Liver (tissue), 9 donors: ENCODE results near the gene SEMA4B. TPM values are rescaled to one million over a fixed set of nuclear protein-coding genes. Genes with fewer than 3 reads are reported as not detected.
A peak's percentile ranks its signal among the peaks of the same experiment; 100 is the strongest.

Experiments used
- DNase-seq: peaks from one replicate; pipeline ENCODE4 v3.0.0-alpha.2; 2017; ENCODE audit warnings: low spot score
- H3K27ac ChIP-seq, 2 donors: one replicate each; pipeline ENCODE4 v1.7.0; 2013; ENCODE audit warnings: inconsistent platforms in 2 of 2, low read length in 2 of 2, control low read depth in 1 of 2, low read depth in 1 of 2, mild to moderate bottlenecking in 1 of 2
- H3K27me3 ChIP-seq, 4 donors: one replicate each; pipeline versions ENCODE4 v1.6.1 to v1.7.0; 2013; ENCODE audit warnings: low read length in 3 of 4, inconsistent platforms in 1 of 4, mild to moderate bottlenecking in 1 of 4, moderate library complexity in 1 of 4; ENCODE audit not compliant: control insufficient read depth in 4 of 4, insufficient read depth in 4 of 4
- H3K36me3 ChIP-seq, 4 donors: one replicate each; pipeline versions ENCODE4 v1.6.1 to v1.7.0; 2013; ENCODE audit warnings: low read length in 3 of 4, mild to moderate bottlenecking in 3 of 4, low read depth in 1 of 4, moderate library complexity in 1 of 4; ENCODE audit not compliant: control insufficient read depth in 4 of 4, insufficient read depth in 3 of 4
- H3K4me1 ChIP-seq, 4 donors: one replicate each; pipeline versions ENCODE4 v1.6.1 to v1.7.0; 2013; ENCODE audit warnings: low read length in 3 of 4, mild to moderate bottlenecking in 3 of 4, moderate library complexity in 1 of 4; ENCODE audit not compliant: control insufficient read depth in 4 of 4, insufficient read depth in 4 of 4
- H3K4me3 ChIP-seq, 3 donors: one replicate each; pipeline versions ENCODE4 v1.6.1 to v1.7.0; 2013; ENCODE audit warnings: low read length in 3 of 3, control low read depth in 1 of 3, low read depth in 1 of 3, mild to moderate bottlenecking in 1 of 3
- H3K9ac ChIP-seq, 2 donors: one replicate each; pipeline ENCODE4 v1.7.0; 2013; ENCODE audit warnings: low read length in 2 of 2, mild to moderate bottlenecking in 2 of 2, moderate library complexity in 2 of 2, control low read depth in 1 of 2, low read depth in 1 of 2
- H3K9me3 ChIP-seq, 4 donors: one replicate each; pipeline versions ENCODE4 v1.6.1 to v1.7.0; 2013; ENCODE audit warnings: low read length in 3 of 4; ENCODE audit not compliant: control insufficient read depth in 4 of 4
- CTCF ChIP-seq: fragments of 150-350 bp; IDR thresholded peaks from 2 replicates; pipeline ENCODE4 v1.5.1; 2017; ENCODE audit warnings: improper control_type of control experiment, low read depth, low read length; ENCODE audit not compliant: missing input control
- EGR1 ChIP-seq, 2 donors: IDR thresholded peaks; 2 replicates each; pipeline ENCODE4 v1.6.1; 2016 to 2018; ENCODE audit warnings: antibody characterized with exemption in 2 of 2, low read depth in 2 of 2
- FOXA1 ChIP-seq: IDR thresholded peaks from 2 replicates; pipeline ENCODE4 v1.6.1; 2016; ENCODE audit warnings: antibody characterized with exemption
- FOXA2 ChIP-seq: IDR thresholded peaks from 2 replicates; pipeline ENCODE4 v1.6.1; 2016; ENCODE audit warnings: antibody characterized with exemption
- GABPA ChIP-seq, 2 donors: IDR thresholded peaks in 1 of 2; conservative IDR thresholded peaks in 1 of 2; 2 replicates each; pipeline ENCODE4 v1.6.1; 2016; ENCODE audit warnings: antibody characterized with exemption in 2 of 2, mild to moderate bottlenecking in 1 of 2, moderate library complexity in 1 of 2
- HNF4A ChIP-seq, 2 donors: conservative IDR thresholded peaks; 2 replicates each; pipeline ENCODE4 v1.6.1; 2016; ENCODE audit warnings: antibody characterized with exemption in 2 of 2, mild to moderate bottlenecking in 2 of 2
- HNF4G ChIP-seq: IDR thresholded peaks from 2 replicates; pipeline ENCODE4 v1.6.1; 2016; ENCODE audit warnings: antibody characterized with exemption
- JUND ChIP-seq, 2 donors: IDR thresholded peaks; 2 replicates each; pipeline ENCODE4 v1.6.1; 2016; ENCODE audit warnings: antibody characterized with exemption in 2 of 2
- NR2F2 ChIP-seq: IDR thresholded peaks from 2 replicates; pipeline ENCODE4 v1.6.1; 2016; ENCODE audit warnings: antibody characterized with exemption
- RAD21 ChIP-seq, 2 donors: IDR thresholded peaks; 2 replicates each; pipeline ENCODE4 v1.6.1; 2016; ENCODE audit warnings: antibody characterized with exemption in 2 of 2, mild to moderate bottlenecking in 2 of 2
- RXRA ChIP-seq, 2 donors: IDR thresholded peaks; 2 replicates each; pipeline ENCODE4 v1.6.1; 2017 to 2018; ENCODE audit warnings: antibody characterized with exemption in 2 of 2, mild to moderate bottlenecking in 1 of 2
- SP1 ChIP-seq: IDR thresholded peaks from 2 replicates; pipeline ENCODE4 v1.6.1; 2018; ENCODE audit warnings: antibody characterized with exemption, mild to moderate bottlenecking
- TAF1 ChIP-seq: conservative IDR thresholded peaks from 2 replicates; pipeline ENCODE4 v1.6.1; 2016; ENCODE audit warnings: antibody characterized with exemption, mild to moderate bottlenecking
- YY1 ChIP-seq: IDR thresholded peaks from 2 replicates; pipeline ENCODE4 v1.6.1; 2016; ENCODE audit warnings: antibody characterized with exemption, mild to moderate bottlenecking
- ZBTB33 ChIP-seq: IDR thresholded peaks from 2 replicates; pipeline ENCODE4 v1.6.1; 2016; ENCODE audit warnings: antibody characterized with exemption
- WGBS: extraction: QIAGEN DNeasy Blood & Tissue Kit; methylation state at CpG from one replicate; pipeline ENCODE4 v1.1.7; 2013; 5-methylcytosine and 5-hydroxymethylcytosine counted together
- polyA plus RNA-seq, 2 donors: library from polyadenylated mRNA; stranded (reverse) in 1 of 2; unstranded in 1 of 2; fragments of 200-250 nt in 1 of 2; fragments of >200 nt in 1 of 2; fragmentation: Nextera tagmentation in 1 of 2; extraction: Ambion mirVana in 1 of 2; gene quantifications; one replicate each; pipeline versions ENCODE4 v1.2.1 to v1.2.3, GENCODE V29; 2013 to 2015
- total RNA-seq, 2 donors: library from RNA; depleted of rRNA; stranded (reverse); fragments of >200 nt; gene quantifications; one replicate each; pipeline ENCODE4 v1.2.3, GENCODE V29; 2014
- TF ChIP-seq, protein P1 (sequence below): IDR thresholded peaks from 2 replicates; pipeline ENCODE4 v1.6.1; 2016; ENCODE audit warnings: antibody characterized with exemption, mild to moderate bottlenecking
- TF ChIP-seq, protein P2 (sequence below): IDR thresholded peaks from 2 replicates; pipeline ENCODE4 v1.6.1; 2016; ENCODE audit warnings: antibody characterized with exemption
- TF ChIP-seq, protein P3 (sequence below): IDR thresholded peaks from 2 replicates; pipeline ENCODE4 v1.6.1; 2016; ENCODE audit warnings: antibody characterized with exemption
- donor health status: healthy.
- donor health status: healthy.
- donor health status: healthy.
- donor health status: healthy.
- donor health status: healthy.

Gene SEMA4B
- total and polyA plus RNA-seq, 4 donors, result 14.3 to 52.2 (median 27.0) TPM

DNA sequence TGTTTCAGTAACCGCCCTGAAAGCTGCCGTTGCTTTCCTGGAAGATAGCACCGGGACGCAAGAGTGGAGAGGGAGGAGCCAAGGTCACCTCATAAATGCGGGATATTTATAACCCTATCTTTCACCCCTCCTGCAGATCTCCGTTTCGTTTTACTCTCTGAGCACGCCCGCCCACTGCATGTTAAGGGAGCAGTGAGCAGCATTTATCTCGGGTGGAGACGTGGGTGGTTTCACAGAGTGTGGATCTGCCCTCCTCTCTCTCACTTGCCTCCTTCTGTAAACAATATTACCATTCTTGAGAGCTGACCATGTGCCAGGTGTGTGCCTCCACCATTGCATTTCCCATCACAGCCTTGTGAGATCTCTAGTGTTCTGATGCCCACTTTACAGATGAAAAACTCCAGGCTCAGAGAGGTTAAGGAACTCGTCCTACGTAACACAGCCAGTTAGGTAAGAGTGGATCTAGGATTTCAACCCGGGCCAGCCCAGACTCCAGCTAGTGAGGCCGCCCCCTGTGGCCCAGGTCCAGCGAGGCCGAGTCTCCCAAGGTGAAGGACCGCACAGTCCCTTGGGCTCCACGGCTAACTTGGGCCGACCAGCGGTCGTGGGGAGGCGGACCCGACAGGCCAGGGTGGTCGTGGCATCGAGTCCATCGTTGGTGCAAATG is 16.9 kb upstream of the SEMA4B start:
- peak; percentile 50 to 65 for TF ChIP-seq HNF4A (conservative IDR thresholded peaks at IDR 0.05)
- TF ChIP-seq, protein P1, sequence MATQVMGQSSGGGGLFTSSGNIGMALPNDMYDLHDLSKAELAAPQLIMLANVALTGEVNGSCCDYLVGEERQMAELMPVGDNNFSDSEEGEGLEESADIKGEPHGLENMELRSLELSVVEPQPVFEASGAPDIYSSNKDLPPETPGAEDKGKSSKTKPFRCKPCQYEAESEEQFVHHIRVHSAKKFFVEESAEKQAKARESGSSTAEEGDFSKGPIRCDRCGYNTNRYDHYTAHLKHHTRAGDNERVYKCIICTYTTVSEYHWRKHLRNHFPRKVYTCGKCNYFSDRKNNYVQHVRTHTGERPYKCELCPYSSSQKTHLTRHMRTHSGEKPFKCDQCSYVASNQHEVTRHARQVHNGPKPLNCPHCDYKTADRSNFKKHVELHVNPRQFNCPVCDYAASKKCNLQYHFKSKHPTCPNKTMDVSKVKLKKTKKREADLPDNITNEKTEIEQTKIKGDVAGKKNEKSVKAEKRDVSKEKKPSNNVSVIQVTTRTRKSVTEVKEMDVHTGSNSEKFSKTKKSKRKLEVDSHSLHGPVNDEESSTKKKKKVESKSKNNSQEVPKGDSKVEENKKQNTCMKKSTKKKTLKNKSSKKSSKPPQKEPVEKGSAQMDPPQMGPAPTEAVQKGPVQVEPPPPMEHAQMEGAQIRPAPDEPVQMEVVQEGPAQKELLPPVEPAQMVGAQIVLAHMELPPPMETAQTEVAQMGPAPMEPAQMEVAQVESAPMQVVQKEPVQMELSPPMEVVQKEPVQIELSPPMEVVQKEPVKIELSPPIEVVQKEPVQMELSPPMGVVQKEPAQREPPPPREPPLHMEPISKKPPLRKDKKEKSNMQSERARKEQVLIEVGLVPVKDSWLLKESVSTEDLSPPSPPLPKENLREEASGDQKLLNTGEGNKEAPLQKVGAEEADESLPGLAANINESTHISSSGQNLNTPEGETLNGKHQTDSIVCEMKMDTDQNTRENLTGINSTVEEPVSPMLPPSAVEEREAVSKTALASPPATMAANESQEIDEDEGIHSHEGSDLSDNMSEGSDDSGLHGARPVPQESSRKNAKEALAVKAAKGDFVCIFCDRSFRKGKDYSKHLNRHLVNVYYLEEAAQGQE, result peak; percentile 21
- TF ChIP-seq CTCF, result no peak
- no peak for TF ChIP-seq FOXA2
- TF ChIP-seq NR2F2, result peak; percentile 55
- TF ChIP-seq EGR1 (IDR thresholded peaks at IDR 0.05; ENCODE audit: low read depth in 2 of 2), result peak in 1 of 2 donors; percentile 53
- TF ChIP-seq, protein P2, sequence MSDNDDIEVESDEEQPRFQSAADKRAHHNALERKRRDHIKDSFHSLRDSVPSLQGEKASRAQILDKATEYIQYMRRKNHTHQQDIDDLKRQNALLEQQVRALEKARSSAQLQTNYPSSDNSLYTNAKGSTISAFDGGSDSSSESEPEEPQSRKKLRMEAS, result peak; percentile 36
- peak; percentile 75 for TF ChIP-seq YY1
- TF ChIP-seq RXRA (IDR thresholded peaks at IDR 0.05), result peak; percentile 57 to 84
- peak in 1 of 2 donors; percentile 36 for TF ChIP-seq JUND (IDR thresholded peaks at IDR 0.05)
- peak; percentile 74 for TF ChIP-seq SP1
- TF ChIP-seq GABPA (IDR thresholded peaks at IDR 0.05 in 1 of 2, conservative IDR thresholded peaks at IDR 0.05 in 1 of 2), result no peak
- peak; percentile 43 for TF ChIP-seq ZBTB33
- peak; percentile 9 to 49 for TF ChIP-seq RAD21 (IDR thresholded peaks at IDR 0.05)
- TF ChIP-seq HNF4G, result no peak
- TF ChIP-seq TAF1, result peak; percentile 16
- TF ChIP-seq, protein P3, sequence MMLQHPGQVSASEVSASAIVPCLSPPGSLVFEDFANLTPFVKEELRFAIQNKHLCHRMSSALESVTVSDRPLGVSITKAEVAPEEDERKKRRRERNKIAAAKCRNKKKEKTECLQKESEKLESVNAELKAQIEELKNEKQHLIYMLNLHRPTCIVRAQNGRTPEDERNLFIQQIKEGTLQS, result peak; percentile 14
- no peak for TF ChIP-seq FOXA1
- peaks cover 4 to 34% (median 19%) of the 10 kb centered on the region in 4 donors for H3K4me1 ChIP-seq
- no peaks in the 10 kb centered on the region for H3K9me3 ChIP-seq
- H3K27me3 ChIP-seq, result no peaks in the 10 kb centered on the region
- no peaks in the 10 kb centered on the region for H3K36me3 ChIP-seq
- 8% methylated on average over 27 of the region's 27 CpGs for WGBS
- H3K27ac ChIP-seq, result peak overlapping the region; percentile 88 to 96
- DNase-seq, result peak; percentile 79
- peak overlapping the region; percentile 19 to 71 for H3K9ac ChIP-seq
- peak overlapping the region; percentile 46 to 91 (median 59) for H3K4me3 ChIP-seq
